Measurements from ENCODE around the gene WDR89. TPM values are rescaled to one million over a fixed set of nuclear protein-coding genes. Genes with fewer than 3 reads are reported as not detected.
A peak's percentile ranks its signal among the peaks of the same experiment; 100 is the strongest.
"Not testable (repeated sequence)": the region's sequence is repeated elsewhere in the genome, so short reads cannot be mapped to it uniquely, and the experiment has no call there.

WDR89 gene
- total RNA-seq, 1 donor from 2014 or later, result 11.7 TPM

GRCh38 chr14:63642229-63642611 is 549 bp upstream of the WDR89 start:
- Mint-ChIP-seq H3K36me3 (ENCODE audit: low read depth) (no peaks in the 10 kb centered on the region), H3K27ac (ENCODE audit: unreplicated experiment) (peak overlapping the region; percentile 96), H3K4me1 (ENCODE audit: low read depth) (peaks cover 13% of the 10 kb centered on the region), H3K4me3 (ENCODE audit: unreplicated experiment) (peak overlapping the region; percentile 97), H3K27me3 (ENCODE audit: low read depth) (no peaks in the 10 kb centered on the region), H3K9me3 (ENCODE audit: low read depth) (no peaks in the 10 kb centered on the region)
- TF ChIP-seq, protein P1, sequence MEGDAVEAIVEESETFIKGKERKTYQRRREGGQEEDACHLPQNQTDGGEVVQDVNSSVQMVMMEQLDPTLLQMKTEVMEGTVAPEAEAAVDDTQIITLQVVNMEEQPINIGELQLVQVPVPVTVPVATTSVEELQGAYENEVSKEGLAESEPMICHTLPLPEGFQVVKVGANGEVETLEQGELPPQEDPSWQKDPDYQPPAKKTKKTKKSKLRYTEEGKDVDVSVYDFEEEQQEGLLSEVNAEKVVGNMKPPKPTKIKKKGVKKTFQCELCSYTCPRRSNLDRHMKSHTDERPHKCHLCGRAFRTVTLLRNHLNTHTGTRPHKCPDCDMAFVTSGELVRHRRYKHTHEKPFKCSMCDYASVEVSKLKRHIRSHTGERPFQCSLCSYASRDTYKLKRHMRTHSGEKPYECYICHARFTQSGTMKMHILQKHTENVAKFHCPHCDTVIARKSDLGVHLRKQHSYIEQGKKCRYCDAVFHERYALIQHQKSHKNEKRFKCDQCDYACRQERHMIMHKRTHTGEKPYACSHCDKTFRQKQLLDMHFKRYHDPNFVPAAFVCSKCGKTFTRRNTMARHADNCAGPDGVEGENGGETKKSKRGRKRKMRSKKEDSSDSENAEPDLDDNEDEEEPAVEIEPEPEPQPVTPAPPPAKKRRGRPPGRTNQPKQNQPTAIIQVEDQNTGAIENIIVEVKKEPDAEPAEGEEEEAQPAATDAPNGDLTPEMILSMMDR (IDR thresholded peaks at IDR 0.05), result no peak
- DNase-seq (ENCODE audit: low spot score), result no peak

- Mint-ChIP-seq H3K36me3 (ENCODE audit: low read depth) (peaks cover 18% of the 10 kb centered on the region), H3K9me3 (ENCODE audit: low read depth) (peaks cover 24% of the 10 kb centered on the region), H3K4me1 (ENCODE audit: low read depth) (peaks cover 13% of the 10 kb centered on the region), H3K27me3 (ENCODE audit: low read depth) (no peaks in the 10 kb centered on the region), H3K4me3 (ENCODE audit: unreplicated experiment) (no peak overlapping the region), H3K27ac (ENCODE audit: unreplicated experiment) (no peak overlapping the region)
- no peak for DNase-seq (ENCODE audit: low spot score)
- TF ChIP-seq, protein P1 (IDR thresholded peaks at IDR 0.05), result no peak
Observed at GRCh38 chr14:63638493-63638892, 3.2 kb downstream of the WDR89 start.

DNA sequence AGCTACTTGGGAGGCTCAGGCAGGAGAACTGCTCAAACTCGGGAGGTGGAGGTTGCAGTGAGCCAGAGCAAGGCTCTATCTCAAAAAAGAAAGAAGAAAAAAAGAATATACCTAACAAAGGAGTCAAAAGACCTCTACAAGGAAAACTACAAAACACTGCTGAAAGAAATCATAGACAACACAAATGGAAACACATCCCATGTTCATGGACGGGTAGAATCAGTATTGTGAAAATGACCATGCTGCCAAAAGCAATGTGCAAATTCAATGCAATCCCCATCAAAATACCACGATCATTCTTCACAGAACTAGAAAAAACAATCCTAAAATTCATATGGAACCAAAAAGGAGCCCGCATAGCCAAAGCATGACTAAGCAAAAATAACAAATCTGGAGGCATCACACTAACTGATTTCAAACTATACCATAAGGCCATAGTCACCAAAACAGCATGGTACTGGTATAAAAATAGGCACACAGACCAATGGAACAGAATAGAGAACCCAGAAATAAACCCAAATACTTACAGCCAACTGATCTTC is 5.5 kb downstream of the WDR89 start:
- Mint-ChIP-seq H3K9me3 (ENCODE audit: low read depth) (peaks cover 24% of the 10 kb centered on the region), H3K4me1 (ENCODE audit: low read depth) (peaks cover 11% of the 10 kb centered on the region), H3K36me3 (ENCODE audit: low read depth) (peaks cover 18% of the 10 kb centered on the region), H3K27ac (ENCODE audit: unreplicated experiment) (peak overlapping the region; percentile 51)
- DNase-seq (ENCODE audit: low spot score); H3K27me3 Mint-ChIP-seq (ENCODE audit: low read depth); H3K4me3 Mint-ChIP-seq (ENCODE audit: unreplicated experiment): not testable (repeated sequence)

GRCh38 chr14:63633801-63634200 is 7.9 kb downstream of the WDR89 start:
- TF ChIP-seq, protein P1 (IDR thresholded peaks at IDR 0.05), result peak; percentile 23
- no peak for DNase-seq (ENCODE audit: low spot score)
- H3K27ac Mint-ChIP-seq (ENCODE audit: unreplicated experiment), result no peak overlapping the region
- H3K27me3 Mint-ChIP-seq (ENCODE audit: low read depth), result no peaks in the 10 kb centered on the region
- peaks cover 24% of the 10 kb centered on the region for H3K9me3 Mint-ChIP-seq (ENCODE audit: low read depth)
- peaks cover 18% of the 10 kb centered on the region for H3K36me3 Mint-ChIP-seq (ENCODE audit: low read depth)
- H3K4me1 Mint-ChIP-seq (ENCODE audit: low read depth), result peaks cover 3% of the 10 kb centered on the region
- no peak overlapping the region for H3K4me3 Mint-ChIP-seq (ENCODE audit: unreplicated experiment)

- H3K27me3 Mint-ChIP-seq (ENCODE audit: low read depth), result no peaks in the 10 kb centered on the region
- TF ChIP-seq, protein P1 (IDR thresholded peaks at IDR 0.05), result peak; percentile 84
Observed at GRCh38 chr14:63632932-63633514, 8.6 kb downstream of the WDR89 start.

DNA sequence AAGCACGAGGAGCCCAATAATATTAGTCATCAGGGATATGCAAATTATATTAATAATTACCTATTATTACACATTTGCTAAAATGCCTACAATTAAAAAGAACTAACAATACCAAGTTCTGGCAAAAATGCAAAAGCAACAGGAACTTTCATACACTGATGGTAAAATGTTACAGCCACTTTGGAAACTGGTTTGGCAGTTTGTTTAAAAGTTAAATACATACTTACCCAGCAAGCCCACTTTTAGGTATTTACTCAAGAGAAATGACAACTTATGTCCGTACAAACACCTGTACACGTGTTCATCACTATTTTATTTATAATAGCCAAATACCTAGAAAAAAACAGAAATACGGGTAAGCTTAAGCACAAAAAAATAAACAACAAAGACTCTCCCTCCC is 17.0 kb downstream of the WDR89 start:
- Mint-ChIP-seq H3K4me1 (ENCODE audit: low read depth) (no peaks in the 10 kb centered on the region), H3K27ac (ENCODE audit: unreplicated experiment) (no peak overlapping the region), H3K36me3 (ENCODE audit: low read depth) (peaks cover 4% of the 10 kb centered on the region), H3K27me3 (ENCODE audit: low read depth) (no peaks in the 10 kb centered on the region), H3K9me3 (ENCODE audit: low read depth) (no peaks in the 10 kb centered on the region), H3K4me3 (ENCODE audit: unreplicated experiment) (no peak overlapping the region)
- TF ChIP-seq, protein P1 (IDR thresholded peaks at IDR 0.05), result no peak
- no peak for DNase-seq (ENCODE audit: low spot score)

More at GRCh38 chr14:63632932-63633514, 8.6 kb downstream of the WDR89 start:
- peaks cover 18% of the 10 kb centered on the region for H3K36me3 Mint-ChIP-seq (ENCODE audit: low read depth)
- H3K27ac Mint-ChIP-seq (ENCODE audit: unreplicated experiment), result no peak overlapping the region
- DNase-seq (ENCODE audit: low spot score), result no peak
- H3K4me1 Mint-ChIP-seq (ENCODE audit: low read depth), result no peaks in the 10 kb centered on the region
- peaks cover 24% of the 10 kb centered on the region for H3K9me3 Mint-ChIP-seq (ENCODE audit: low read depth)
- no peak overlapping the region for H3K4me3 Mint-ChIP-seq (ENCODE audit: unreplicated experiment)
